Retinal pigment epithelial cell (primary cell): Measurements from ENCODE around the gene PLEKHA7.

Experiments used
- DNase-seq: peaks from one replicate; pipeline ENCODE4 v3.0.0-alpha.2; 2010; ENCODE audit warnings: low read depth
- H3K4me3 ChIP-seq: 2 replicates; pipeline ENCODE4 v1.5.1; 2011; ENCODE audit warnings: mild to moderate bottlenecking, low read length, control low read depth, moderate library complexity
- TF ChIP-seq, protein P1 (sequence below): conservative IDR thresholded peaks from 2 replicates; pipeline ENCODE4 v1.5.1; 2011; ENCODE audit warnings: low read depth, low read length, control low read depth, inconsistent platforms

Gene PLEKHA7

DNA sequence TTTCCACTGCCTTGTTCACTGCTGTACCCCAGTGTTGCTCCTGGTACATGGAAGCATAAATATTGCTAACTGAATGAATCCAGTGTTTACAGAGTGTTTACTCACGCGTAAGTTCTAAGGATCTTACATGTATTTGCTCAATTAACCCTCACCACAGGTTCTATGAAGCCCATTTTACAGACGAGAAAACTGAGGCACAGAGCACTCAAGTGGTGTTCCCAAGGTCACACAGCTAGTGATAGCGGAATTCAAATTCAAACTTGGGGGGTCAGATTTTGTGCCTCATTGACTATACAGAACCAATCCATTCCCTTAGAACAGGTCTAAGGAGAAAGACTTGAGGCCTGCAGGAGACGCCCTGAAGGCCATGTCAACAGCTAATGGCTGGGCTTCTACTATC lies 72.3 kb downstream of the PLEKHA7 start:
- DNase-seq: no peak
- TF ChIP-seq, protein P1, sequence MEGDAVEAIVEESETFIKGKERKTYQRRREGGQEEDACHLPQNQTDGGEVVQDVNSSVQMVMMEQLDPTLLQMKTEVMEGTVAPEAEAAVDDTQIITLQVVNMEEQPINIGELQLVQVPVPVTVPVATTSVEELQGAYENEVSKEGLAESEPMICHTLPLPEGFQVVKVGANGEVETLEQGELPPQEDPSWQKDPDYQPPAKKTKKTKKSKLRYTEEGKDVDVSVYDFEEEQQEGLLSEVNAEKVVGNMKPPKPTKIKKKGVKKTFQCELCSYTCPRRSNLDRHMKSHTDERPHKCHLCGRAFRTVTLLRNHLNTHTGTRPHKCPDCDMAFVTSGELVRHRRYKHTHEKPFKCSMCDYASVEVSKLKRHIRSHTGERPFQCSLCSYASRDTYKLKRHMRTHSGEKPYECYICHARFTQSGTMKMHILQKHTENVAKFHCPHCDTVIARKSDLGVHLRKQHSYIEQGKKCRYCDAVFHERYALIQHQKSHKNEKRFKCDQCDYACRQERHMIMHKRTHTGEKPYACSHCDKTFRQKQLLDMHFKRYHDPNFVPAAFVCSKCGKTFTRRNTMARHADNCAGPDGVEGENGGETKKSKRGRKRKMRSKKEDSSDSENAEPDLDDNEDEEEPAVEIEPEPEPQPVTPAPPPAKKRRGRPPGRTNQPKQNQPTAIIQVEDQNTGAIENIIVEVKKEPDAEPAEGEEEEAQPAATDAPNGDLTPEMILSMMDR: no peak

GRCh38 chr11:16938061-16938460 lies 76.2 kb downstream of the PLEKHA7 start:
- TF ChIP-seq, protein P1: no peak
- DNase-seq: no peak
- no peak overlapping the region for H3K4me3 ChIP-seq

More for the DNA sequence above, 72.3 kb downstream of the PLEKHA7 start:
- no peak overlapping the region for H3K4me3 ChIP-seq

DNA sequence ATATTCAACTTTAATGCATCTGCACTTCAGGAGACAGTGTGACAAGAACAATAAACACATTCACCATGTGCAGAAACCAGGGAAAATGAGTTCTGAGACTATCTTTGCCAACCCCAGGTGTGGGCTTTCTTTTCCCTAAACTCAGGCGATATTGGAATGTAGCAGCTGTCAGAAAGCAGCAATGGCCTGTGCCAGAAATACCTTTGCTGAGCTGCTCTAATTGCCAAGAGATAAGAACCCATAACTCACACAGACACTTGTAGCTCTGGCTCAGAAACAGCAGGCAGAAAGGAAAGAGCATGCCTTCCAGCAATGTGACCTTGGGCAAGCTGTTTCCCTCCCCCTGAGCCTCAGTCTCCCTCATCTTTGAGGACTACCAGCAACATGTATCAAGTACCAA lies 77.6 kb downstream of the PLEKHA7 start:
- no peak for DNase-seq
- no peak overlapping the region for H3K4me3 ChIP-seq
- TF ChIP-seq, protein P1: no peak

GRCh38 chr11:16935518-16936302 lies 78.5 kb downstream of the PLEKHA7 start:
- TF ChIP-seq, protein P1: peak; percentile 85
- DNase-seq: no peak
- no peak overlapping the region for H3K4me3 ChIP-seq

GRCh38 chr11:16933756-16934603 lies 80.2 kb downstream of the PLEKHA7 start:
- no peak for DNase-seq
- no peak overlapping the region for H3K4me3 ChIP-seq
- TF ChIP-seq, protein P1: no peak

GRCh38 chr11:16933291-16933690 lies 80.9 kb downstream of the PLEKHA7 start:
- DNase-seq: no peak
- H3K4me3 ChIP-seq: no peak overlapping the region
- TF ChIP-seq, protein P1: no peak
